ENCODE data around the gene CDH11.

Gene CDH11, protein sequence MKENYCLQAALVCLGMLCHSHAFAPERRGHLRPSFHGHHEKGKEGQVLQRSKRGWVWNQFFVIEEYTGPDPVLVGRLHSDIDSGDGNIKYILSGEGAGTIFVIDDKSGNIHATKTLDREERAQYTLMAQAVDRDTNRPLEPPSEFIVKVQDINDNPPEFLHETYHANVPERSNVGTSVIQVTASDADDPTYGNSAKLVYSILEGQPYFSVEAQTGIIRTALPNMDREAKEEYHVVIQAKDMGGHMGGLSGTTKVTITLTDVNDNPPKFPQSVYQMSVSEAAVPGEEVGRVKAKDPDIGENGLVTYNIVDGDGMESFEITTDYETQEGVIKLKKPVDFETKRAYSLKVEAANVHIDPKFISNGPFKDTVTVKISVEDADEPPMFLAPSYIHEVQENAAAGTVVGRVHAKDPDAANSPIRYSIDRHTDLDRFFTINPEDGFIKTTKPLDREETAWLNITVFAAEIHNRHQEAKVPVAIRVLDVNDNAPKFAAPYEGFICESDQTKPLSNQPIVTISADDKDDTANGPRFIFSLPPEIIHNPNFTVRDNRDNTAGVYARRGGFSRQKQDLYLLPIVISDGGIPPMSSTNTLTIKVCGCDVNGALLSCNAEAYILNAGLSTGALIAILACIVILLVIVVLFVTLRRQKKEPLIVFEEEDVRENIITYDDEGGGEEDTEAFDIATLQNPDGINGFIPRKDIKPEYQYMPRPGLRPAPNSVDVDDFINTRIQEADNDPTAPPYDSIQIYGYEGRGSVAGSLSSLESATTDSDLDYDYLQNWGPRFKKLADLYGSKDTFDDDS

GRCh38 chr16:65121870-65122723 is at the start of gene CDH11:
Gene CDH11, minus strand, starts transcription at chr16:65122063. Its CDS starts 117,194 bp downstream, at chr16:65004869.
- DNase-seq (ENCODE audit: low spot score), result no peak

DNA sequence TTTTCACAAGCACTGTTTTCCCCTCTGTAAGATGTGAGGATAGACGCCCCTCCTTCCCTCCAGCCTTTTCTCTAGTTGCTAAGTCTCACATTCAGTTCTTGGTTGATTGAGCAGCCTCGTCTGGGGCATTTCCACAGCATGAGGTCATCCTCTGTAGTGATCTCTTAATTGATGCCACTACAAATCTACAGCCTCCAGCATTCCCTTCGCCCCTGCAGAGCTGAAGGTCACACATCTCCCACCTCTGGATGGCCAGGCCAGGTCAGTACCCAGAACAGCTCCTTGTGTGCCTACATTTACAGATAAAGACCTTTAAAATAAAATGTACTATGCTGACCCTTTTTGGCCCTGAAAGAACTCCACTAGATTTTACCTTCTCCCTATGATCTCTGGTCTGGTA is 32.5 kb upstream of the CDH11 start:
- DNase-seq (ENCODE audit: low spot score), result no peak

DNA sequence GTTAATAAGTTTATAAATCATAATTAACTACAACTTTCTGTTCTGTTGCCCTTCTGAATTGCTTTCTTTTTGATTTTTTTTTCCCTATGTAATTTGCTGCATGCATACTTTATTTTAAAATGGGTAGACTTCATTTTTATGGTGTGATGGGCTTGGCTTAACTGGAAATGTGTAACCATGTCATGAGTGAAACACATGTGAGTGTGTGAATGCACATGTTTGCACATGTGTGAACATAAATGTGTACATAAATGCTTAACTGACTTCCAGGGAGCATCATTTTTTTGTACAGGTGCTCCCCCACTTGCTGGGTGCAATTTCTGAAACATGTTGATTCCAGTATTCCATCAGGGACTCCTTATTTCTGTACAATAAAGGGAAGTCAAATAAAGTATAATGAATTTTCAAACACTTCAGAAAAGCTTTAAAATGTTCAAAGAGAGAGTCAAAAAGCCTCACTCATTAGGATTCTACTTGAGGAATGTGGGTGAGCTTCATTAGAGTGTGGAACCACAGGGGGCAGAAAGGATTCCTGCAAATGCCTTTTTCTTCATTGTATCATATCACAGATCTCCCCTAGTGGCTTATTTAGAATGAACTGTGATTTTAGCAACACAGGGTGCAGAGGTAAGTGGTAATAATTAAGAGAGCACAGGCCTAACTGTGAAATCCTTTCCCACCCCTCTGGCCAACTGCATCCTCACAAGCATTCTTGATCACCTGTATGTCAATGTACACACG is 31.7 kb upstream of the CDH11 start:
- no peak for DNase-seq (ENCODE audit: low spot score)

- no peak for DNase-seq (ENCODE audit: low spot score)
These were observed 26.9 kb upstream of the CDH11 start for GRCh38 chr16:65148804-65149203.

- no peak for DNase-seq (ENCODE audit: low spot score)
These were observed 20.4 kb upstream of the CDH11 start for GRCh38 chr16:65142276-65142675.

DNA sequence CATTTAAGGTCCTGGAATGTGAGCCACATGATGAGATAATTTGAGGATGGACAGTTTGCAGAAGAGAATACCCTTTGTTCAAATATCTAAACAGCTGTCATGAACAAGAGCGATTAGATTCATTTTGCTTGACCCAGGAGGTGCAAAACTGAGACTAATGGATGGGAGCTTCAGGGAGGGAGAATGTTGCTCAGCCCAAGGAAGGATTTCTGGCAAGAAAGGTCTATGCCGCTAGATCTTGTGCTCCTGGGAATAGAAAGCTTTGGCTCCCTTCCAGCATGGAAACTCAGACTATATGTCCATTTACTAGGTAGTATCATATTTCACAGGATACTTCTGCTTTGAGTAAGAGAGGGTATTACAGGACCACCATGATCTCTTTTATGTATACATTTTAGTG is 14.8 kb upstream of the CDH11 start:
- no peak for DNase-seq (ENCODE audit: low spot score)

- DNase-seq (ENCODE audit: low spot score), result no peak
These were observed 5.2 kb upstream of the CDH11 start for GRCh38 chr16:65126845-65127624.

- DNase-seq (ENCODE audit: low spot score), result no peak
These were observed 4.0 kb upstream of the CDH11 start for GRCh38 chr16:65125871-65126270.

DNA sequence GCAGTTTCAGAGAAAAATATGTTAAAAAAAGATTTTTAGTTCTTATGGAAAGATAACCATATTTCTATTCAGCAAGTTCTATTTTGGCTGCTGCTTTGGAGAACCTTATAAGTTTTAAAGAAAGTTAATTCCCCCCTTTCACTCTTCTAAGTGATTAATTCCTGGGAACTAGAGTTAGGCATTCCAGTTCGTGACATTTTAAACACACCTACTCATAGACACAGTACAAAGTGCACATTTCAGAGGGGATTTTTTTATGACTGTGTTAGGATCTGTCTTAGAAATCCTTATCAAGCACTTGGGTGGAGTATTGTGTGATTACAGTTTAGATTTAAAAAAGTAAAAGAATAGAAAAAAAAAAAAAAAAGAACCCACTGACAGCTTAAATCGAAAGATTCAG is 3.5 kb upstream of the CDH11 start:
- no peak for DNase-seq (ENCODE audit: low spot score)

- no peak for DNase-seq (ENCODE audit: low spot score)
These were observed 2.7 kb upstream of the CDH11 start for GRCh38 chr16:65124596-65124995.

DNA sequence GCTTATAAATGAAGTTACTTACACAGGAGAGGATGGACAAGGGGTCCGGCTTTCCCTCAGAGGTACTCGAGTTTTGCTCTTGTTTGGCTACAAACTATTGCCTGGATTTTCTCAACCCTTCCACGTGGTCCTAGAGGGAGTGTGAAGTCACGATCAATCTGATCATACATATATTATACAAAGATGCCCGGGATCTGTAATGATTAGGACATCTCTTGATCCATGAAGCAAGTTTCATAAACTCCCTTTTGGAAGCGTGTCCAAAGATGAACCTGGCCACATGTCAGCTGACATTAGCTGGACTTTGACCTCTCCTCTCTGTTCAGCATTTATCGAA is 2.3 kb upstream of the CDH11 start:
- DNase-seq (ENCODE audit: low spot score), result no peak

- no peak for DNase-seq (ENCODE audit: low spot score)
These were observed 1.7 kb upstream of the CDH11 start for GRCh38 chr16:65123396-65124211.

GRCh38 chr16:65122724-65123395 is 997 bp upstream of the CDH11 start:
- DNase-seq (ENCODE audit: low spot score), result no peak

GRCh38 chr16:65120831-65121721 is 787 bp downstream of the CDH11 start:
- DNase-seq (ENCODE audit: low spot score), result no peak

DNA sequence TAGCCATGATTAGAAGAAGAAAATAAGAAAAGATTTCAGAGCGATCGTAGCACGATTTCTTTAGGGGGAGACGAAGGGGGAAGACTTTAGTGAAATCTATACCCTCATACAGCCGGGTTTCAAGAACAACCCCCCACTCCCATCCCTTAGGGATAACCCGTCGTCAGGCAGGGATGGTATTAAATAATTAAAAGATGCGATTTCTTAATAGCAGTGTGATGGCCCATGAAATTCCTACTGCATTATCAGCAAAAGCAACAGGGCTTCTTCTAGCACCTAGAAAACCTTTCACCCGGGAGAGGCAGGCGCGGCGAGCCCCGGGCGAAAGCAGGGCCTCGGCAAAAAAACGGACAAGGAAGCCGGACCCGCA is 1.4 kb downstream of the CDH11 start:
- no peak for DNase-seq (ENCODE audit: low spot score)

DNA sequence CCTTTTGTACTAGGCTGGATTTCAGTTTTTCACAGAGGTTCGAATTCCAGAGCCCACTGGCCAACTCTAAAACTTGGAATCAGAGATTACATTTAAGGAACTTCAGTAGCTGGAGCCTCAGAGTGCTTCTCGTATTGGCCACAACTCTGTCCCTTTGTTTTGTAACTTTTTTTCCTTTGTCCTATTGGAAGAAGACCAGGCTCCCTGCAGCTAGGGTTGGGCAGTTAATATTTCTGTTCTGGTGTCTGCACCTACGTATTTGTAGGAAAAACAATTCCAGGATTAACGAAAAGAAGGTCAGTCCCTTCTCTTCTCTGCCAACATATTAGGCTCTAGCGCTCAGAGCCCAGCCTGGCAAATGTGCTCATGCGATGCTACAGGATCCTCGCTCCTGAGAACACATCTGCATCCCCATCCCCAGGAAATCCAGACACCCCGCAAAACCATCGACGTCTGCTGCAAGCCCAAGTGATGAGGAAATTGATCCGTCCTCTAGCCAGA is 1.9 kb downstream of the CDH11 start:
- no peak for DNase-seq (ENCODE audit: low spot score)

- DNase-seq (ENCODE audit: low spot score), result no peak
These were observed 2.4 kb downstream of the CDH11 start for GRCh38 chr16:65119435-65119834.

- no peak for DNase-seq (ENCODE audit: low spot score)
These were observed 3.0 kb downstream of the CDH11 start for GRCh38 chr16:65118871-65119270.
